HG02642 (cell line): ENCODE measurements around the gene BRINP2.

Source experiments
- ATAC-seq: cut with Tn5 transposase; IDR thresholded peaks from one replicate; pipeline ENCODE4 v1.9.1; 2021; ENCODE audit warnings: mild to moderate bottlenecking; ENCODE audit not compliant: unreplicated experiment, poor library complexity

BRINP2 gene

GRCh38 chr1:177216587-177217202 lies 45.9 kb downstream of the BRINP2 start:
- no peak for ATAC-seq

GRCh38 chr1:177219554-177220458 lies 49.0 kb downstream of the BRINP2 start:
- no peak for ATAC-seq

DNA sequence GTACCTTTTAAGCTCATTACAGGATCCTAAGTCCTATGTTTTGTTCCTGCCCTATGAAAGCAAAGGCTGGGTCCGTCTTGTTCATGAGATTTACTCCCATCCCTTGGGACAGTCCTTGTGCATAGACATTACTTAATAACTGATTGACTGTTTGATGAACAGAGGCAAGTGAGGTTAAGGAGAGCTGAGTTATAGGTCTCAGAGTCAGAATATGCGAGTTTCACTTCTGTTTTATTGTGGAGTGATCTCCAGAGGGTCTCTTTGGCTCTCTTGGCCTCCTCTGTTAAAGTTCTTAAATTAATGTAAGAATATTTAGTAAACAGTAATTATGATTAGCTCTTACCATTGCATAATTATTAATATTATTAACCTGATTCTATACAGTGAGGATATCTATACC lies 52.6 kb downstream of the BRINP2 start:
- no peak for ATAC-seq

DNA sequence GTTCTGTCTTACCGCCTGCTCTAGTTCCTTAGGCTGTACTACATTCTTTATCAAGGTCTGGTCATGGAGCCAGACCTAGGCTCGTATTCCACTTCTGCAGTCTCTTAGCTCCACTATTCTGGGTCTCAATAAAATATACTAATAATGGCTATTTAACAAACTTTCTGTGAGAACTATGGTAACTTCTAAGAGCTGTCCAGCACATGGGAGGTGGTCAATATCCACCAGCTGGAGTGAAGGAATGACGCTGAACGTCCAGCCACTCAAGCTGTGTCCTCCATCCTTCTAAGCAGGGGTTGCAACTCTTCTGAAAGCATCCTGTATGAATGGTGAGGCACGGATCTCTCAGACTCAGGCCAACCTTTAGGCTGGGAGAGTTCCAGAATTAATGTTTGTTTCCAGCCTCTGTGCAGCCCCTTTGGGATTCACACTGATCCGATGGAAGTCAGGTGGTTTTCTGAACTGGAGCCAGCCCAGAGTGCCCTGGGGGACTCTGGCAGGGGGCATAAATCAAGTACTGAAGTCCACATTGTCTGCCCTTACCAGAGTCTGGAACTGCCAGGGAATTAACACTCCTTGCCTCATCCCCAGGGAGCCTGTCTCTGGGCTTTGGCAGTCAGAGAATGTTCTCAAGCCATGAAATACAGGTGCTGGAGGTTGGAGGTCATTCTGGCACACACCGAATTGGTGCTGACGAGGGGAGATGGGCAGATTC lies 57.4 kb downstream of the BRINP2 start:
- ATAC-seq, result no peak

DNA sequence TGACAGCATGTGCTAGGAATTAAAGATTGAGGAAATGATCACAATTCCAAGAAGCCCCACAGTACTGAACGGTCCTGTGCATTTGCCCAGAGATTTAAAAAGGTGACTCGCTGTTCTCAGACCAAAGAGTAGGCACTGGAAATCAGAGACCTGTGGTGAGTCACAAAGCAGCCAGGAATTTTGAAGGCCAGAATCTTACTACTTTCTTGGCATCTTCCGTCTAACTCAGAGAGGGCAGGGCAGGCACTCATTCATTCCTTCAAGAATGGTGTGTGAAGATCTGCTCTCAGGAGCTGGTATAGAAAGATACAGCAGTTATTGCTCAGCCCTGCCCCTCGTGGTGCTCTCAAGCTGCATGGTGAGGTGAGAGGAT lies 57.9 kb downstream of the BRINP2 start:
- ATAC-seq, result no peak

- no peak for ATAC-seq
These were observed 59.0 kb downstream of the BRINP2 start for GRCh38 chr1:177229781-177230180.

- no peak for ATAC-seq
These were observed 59.7 kb downstream of the BRINP2 start for GRCh38 chr1:177230228-177231016.

GRCh38 chr1:177235350-177235749 lies 64.6 kb downstream of the BRINP2 start:
- no peak for ATAC-seq

GRCh38 chr1:177236962-177237361 lies 66.2 kb downstream of the BRINP2 start:
- ATAC-seq, result no peak

- ATAC-seq, result no peak
These were observed 68.2 kb downstream of the BRINP2 start for GRCh38 chr1:177238967-177239366.

GRCh38 chr1:177239792-177240191 lies 69.0 kb downstream of the BRINP2 start:
- ATAC-seq, result no peak

- ATAC-seq, result no peak
These were observed 73.0 kb downstream of the BRINP2 start for GRCh38 chr1:177243773-177244172.

DNA sequence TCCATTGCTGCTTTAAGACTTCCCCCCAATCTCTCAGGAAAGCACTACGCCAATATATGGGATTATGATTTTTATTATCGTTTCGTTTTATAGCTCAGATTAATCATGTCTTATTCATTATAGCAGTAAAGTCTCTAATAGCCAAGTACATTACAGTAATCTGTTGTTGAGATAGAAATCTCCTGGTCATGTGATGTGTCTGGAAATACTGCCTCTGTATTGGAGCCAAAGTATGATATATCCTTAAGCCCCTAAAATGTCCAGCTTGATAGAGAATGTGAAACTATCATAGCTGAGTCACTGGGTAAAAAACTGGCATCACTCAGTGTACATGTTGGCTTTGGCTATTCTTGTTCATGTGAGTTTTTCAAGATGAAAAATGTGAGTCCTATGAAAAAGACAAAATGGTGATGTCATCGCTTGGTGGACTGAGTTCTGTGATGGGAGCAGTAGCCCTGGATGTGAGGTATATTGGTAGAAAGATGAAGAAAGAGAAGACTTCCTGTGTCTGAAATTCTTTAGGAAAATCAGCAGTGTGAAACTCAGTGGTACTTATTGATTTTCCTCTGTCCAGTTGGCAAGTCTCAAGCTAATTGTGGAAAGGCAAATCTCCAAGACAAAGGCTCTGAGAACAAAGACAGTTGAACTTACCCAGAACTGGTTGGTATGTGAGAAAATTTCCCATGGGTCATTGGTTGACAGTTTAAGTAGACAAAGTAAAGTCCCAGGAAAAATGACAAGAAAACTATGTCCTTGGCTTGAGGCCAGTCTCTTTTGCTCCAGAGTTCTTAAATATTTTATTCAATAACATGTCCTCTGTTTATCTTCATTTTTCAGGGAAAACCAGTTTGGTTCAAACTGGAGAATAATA lies 76.2 kb downstream of the BRINP2 start:
- ATAC-seq, result no peak

DNA sequence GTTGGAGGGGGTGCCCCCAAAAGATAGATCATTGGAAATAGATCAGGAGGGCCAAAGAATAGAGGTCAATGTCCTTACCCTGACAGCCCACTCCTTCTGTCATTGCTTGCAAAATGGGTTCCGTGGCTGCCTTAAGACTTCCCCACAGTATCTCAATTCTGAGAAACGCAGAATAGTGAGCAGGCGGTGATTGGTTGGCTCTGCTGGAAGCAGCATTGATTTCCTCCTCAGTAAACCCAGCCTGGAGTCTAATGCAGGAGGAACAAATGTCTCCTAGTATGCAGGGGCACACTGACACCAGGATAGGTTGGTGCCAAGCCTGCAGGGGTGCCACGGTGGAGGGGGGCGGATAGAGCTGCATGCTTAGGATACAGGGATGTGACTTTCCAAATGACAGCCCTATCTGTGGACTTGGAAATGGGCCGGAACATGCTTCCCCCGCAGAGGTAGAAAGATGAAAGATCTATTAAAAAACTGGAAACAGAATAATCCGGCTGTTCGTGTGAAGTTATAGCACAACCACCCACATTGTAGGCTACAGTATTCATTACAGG lies 76.9 kb downstream of the BRINP2 start:
- ATAC-seq, result no peak

GRCh38 chr1:177248258-177248657 lies 77.5 kb downstream of the BRINP2 start:
- ATAC-seq, result no peak

DNA sequence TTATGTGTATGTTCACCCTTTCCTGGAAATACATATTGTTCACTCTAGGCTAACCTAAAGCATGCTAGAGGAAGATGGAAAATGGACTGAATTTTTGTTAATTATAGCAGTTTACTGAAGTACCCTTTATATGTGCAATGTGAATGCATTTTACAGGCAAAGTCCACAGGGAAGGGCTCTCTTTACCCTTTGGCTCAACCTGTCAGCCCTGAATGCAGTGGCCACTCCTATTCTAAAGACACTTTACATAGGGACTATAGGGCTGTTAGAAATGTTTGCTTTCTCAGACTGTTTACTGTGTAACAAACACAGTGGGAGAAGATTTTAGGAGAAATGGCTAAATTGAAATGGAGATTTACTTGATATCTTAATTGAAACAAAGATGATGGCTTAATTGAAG lies 78.5 kb downstream of the BRINP2 start:
- ATAC-seq, result no peak

DNA sequence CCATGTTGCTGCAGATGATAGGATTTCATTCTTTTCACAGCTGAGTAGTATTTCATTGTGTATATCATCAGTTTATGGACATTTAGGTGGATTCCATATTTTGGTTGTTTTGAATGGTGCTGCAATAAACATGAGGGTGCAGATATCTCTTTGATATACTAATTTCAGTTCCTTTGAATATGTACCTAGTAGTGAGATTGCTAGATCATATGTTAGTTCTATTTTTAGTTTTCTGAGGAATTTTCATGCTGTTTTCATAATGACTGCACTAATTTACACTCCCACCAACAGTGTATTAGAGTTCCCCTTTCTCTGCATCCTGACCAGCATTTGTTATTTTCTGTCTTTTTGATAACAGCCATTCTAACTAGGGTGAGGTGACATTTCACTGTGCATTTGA lies 82.1 kb downstream of the BRINP2 start:
- ATAC-seq, result no peak

DNA sequence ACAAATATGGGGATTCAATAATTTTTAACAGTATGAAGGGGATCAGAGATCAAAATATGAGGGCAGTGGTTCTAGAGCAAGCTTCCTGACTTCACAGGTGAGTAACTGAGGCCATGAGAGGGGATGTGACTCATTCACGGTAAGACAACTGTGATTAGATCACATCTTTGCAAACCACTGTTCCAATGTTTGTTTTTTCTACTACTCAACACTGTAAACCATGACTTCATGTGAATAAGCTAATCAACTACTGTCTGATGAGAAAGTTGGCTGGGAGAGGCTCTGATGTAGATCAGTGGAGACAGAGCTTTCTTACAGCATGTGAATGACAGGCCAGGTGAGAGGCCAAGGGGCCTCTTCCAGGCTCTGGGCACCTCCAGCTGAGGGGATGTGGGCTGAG lies 84.7 kb downstream of the BRINP2 start:
- ATAC-seq, result no peak
